Chondrocyte (in vitro differentiated cells): ENCODE measurements around the gene CHD9. TPM values are rescaled to one million over a fixed set of nuclear protein-coding genes. Genes with fewer than 3 reads are reported as not detected.

Experiments
- DNase-seq: peaks from one replicate; pipeline ENCODE4 v3.0.0; 2021; ENCODE audit warnings: mixed read lengths, low spot score
- H3K27ac Mint-ChIP-seq: one replicate; pipeline ENCODE4 v1.8.0; 2021; ENCODE audit warnings: mild to moderate bottlenecking, moderate library complexity, mixed read lengths; ENCODE audit not compliant: unreplicated experiment
- H3K27me3 Mint-ChIP-seq: 2 replicates; pipeline ENCODE4 v1.8.0; 2021; ENCODE audit warnings: low read depth, mixed read lengths
- H3K36me3 Mint-ChIP-seq: 2 replicates; pipeline ENCODE4 v1.8.0; 2021; ENCODE audit warnings: low read depth, mixed read lengths
- H3K4me1 Mint-ChIP-seq: 2 replicates; pipeline ENCODE4 v1.8.0; 2021; ENCODE audit warnings: low read depth, mild to moderate bottlenecking, mixed read lengths
- H3K4me3 Mint-ChIP-seq: one replicate; pipeline ENCODE4 v1.8.0; 2021; ENCODE audit warnings: mild to moderate bottlenecking, moderate library complexity, mixed read lengths; ENCODE audit not compliant: unreplicated experiment
- H3K9me3 Mint-ChIP-seq: 2 replicates; pipeline ENCODE4 v1.8.0; 2021; ENCODE audit warnings: low read depth, mixed read lengths
- CTCF ChIP-seq: fragments of 200-600 bp; sonication (generic); IDR thresholded peaks from 2 replicates; pipeline ENCODE4 v1.5.0; 2021; ENCODE audit warnings: antibody characterized with exemption, mild to moderate bottlenecking, moderate library complexity
- total RNA-seq: library from RNA; stranded (reverse); gene quantifications from 3 replicates; pipeline ENCODE4 v1.2.1, GENCODE V29; 2021

Gene CHD9
- total RNA-seq, 1 donor from 2014 or later = 72.7 TPM

- Mint-ChIP-seq H3K36me3 (no peaks in the 10 kb centered on the region), H3K9me3 (no peaks in the 10 kb centered on the region), H3K27ac (no peak overlapping the region), H3K4me1 (peaks cover 12% of the 10 kb centered on the region), H3K4me3 (no peak overlapping the region), H3K27me3 (no peaks in the 10 kb centered on the region)
- DNase-seq = no peak
- no peak for TF ChIP-seq CTCF
These were observed 61.0 kb downstream of the CHD9 start for GRCh38 chr16:53115773-53116172.

- H3K27me3 Mint-ChIP-seq = no peaks in the 10 kb centered on the region
- peaks cover 4% of the 10 kb centered on the region for H3K36me3 Mint-ChIP-seq
- no peak for DNase-seq
- H3K27ac Mint-ChIP-seq = peak overlapping the region; percentile 55
- TF ChIP-seq CTCF = no peak
- H3K9me3 Mint-ChIP-seq = peaks cover 3% of the 10 kb centered on the region
- H3K4me1 Mint-ChIP-seq = peaks cover 17% of the 10 kb centered on the region
- no peak overlapping the region for H3K4me3 Mint-ChIP-seq
These were observed 66.3 kb downstream of the CHD9 start for GRCh38 chr16:53121043-53121620.

- Mint-ChIP-seq H3K9me3 (peaks cover 3% of the 10 kb centered on the region), H3K27ac (peak overlapping the region; percentile 55), H3K4me3 (no peak overlapping the region), H3K36me3 (peaks cover 4% of the 10 kb centered on the region), H3K27me3 (no peaks in the 10 kb centered on the region), H3K4me1 (peaks cover 17% of the 10 kb centered on the region)
- DNase-seq = no peak
- no peak for TF ChIP-seq CTCF
These were observed 66.9 kb downstream of the CHD9 start for GRCh38 chr16:53121661-53122060.

GRCh38 chr16:53123747-53124146 is 69.0 kb downstream of the CHD9 start:
- no peak for DNase-seq
- no peak for TF ChIP-seq CTCF

GRCh38 chr16:53126390-53126789 is 71.6 kb downstream of the CHD9 start:
- Mint-ChIP-seq H3K4me3 (no peak overlapping the region), H3K27ac (no peak overlapping the region)

More at GRCh38 chr16:53123747-53124146, 69.0 kb downstream of the CHD9 start:
- Mint-ChIP-seq H3K4me3 (no peak overlapping the region), H3K36me3 (peaks cover 4% of the 10 kb centered on the region), H3K27me3 (no peaks in the 10 kb centered on the region), H3K4me1 (peaks cover 24% of the 10 kb centered on the region), H3K27ac (no peak overlapping the region), H3K9me3 (peaks cover 3% of the 10 kb centered on the region)

More at GRCh38 chr16:53126390-53126789, 71.6 kb downstream of the CHD9 start:
- Mint-ChIP-seq H3K36me3 (peaks cover 4% of the 10 kb centered on the region), H3K27me3 (no peaks in the 10 kb centered on the region), H3K4me1 (peaks cover 34% of the 10 kb centered on the region), H3K9me3 (peaks cover 3% of the 10 kb centered on the region)
- TF ChIP-seq CTCF = no peak
- DNase-seq = no peak
